Superior temporal gyrus (tissue), 1 donor: Measurements from ENCODE around the gene SERPINE2.
"Not testable (repeated sequence)": the region's sequence is repeated elsewhere in the genome, so short reads cannot be mapped to it uniquely, and the experiment has no call there.

Experiments
- DNase-seq: peaks from one replicate; pipeline ENCODE4 v3.0.0-alpha.2; 2016; ENCODE audit errors: extremely low spot score

The SERPINE2 gene

DNA sequence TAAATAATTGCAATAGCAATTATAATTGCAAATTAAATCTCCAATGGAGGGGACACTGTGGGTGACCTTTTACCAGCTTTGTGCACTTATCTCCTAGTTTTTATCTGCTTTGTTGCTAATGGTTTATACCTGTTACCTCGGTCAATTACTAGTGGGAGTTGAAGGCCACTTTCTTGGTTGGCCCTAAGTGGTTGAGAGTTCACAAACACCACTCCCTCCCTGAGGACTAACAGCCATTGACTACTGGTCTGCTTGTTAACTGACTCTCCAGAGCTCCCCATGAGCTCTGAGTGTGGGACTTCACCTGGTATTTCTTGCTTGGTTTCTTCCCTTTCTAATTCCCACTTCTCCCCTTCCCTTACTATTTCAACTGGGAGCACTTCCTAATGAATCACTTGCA is 27.2 kb downstream of the SERPINE2 start:
- DNase-seq = no peak

DNA sequence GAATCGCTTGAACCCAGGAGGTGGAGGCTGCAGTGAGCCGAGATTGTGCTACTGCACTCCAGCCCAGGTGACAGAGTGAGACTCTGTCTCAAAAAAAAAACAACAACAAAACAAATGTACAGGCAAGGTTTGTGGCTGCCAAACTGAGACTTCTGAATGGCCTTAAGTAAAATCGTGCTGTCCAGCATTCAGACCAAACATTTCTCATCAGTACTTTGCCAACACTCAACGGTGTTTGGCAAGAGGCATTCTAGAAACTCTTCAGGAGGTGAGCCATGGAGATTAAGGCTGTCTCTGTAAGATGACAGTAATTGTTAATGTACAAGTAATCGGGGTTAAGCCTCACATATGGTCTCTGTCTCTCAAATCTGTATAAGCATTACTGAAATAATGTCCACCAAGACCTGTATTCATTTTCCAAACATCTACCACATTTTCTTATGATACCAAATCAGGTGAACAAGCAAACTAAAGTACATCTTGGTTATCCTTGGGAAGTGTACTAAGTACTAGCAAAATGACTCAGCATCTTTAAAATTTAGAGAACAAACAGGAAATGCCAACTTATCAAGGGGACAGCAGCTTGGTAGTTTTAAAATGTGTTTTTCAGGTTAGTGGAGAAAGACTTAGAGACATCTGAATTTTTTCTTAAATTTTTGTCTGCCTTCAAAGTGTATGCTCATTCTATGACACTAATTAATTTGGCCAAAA is 29.3 kb downstream of the SERPINE2 start:
- no peak for DNase-seq

DNA sequence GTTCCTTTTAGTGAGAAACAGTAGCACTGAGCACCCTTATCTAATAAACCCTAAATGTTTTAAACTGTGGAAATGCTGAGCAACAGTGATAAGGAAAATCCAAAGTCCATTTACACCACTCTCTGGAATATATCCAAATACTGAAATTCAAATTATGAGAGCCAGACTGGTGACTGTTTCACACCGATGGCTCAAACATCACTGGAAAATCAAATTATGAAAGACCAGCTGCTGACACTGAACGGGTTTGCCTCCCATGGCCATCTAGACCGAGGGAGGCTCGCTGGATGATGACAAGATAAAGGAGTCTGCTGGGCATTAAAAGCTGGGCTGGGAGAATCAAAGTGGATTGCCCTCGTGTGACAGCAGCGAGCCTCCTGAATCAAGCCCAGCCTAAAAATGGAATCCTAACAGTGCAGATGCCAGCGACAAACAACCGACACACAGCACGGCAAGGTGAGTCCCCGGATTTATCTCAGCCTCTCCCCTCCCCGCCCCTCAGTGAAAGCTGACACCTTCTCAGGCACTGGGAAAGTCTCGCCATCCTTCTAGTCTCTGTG is 30.3 kb downstream of the SERPINE2 start:
- no peak for DNase-seq

DNA sequence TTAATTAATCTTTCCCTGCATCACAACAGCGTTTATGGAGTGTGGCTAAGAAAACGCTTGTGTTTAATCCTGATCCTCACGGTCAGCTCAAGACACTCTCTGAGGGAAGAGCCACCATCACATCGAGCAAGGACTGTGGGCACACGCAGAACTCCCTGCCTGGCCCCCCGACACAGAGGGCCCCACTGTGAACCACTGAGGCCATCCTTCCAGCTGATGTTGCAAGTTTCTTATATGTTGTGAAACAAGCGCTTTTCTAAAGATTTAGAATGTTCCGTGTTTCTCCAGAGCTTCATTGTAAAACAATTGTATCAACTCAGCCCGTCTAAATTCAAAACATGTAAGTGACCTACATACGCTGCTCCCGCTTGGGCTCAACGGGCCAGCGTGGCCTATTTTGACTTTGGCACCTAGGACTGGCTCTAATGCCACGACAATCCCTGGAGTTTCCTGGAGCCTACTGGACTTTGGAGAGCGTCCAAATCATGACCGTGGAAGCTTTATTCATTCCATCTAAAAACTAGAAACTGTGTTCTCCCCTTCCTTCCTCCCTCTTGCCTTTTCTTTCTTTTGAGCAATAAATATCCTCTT is 34.9 kb downstream of the SERPINE2 start:
- no peak for DNase-seq

DNA sequence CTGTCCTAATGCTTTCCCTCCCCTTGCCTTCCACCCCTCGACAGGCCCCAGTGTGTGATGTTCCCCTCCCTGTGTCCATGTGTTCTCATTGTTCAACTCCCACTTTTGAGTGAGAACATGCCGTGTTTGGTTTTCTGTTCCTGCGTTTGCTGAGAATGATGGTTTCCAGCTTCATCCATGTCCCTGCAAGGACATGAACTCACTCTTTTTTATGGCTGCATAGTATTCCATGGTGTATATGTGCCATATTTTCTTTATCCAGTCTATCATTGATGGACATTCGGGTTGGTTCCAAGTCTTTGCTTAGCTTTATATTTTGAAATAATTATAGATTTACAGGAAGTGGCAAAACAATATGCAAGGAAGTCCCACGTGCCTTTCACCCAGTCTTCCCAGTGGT is 38.4 kb downstream of the SERPINE2 start:
- not testable (repeated sequence) for DNase-seq

DNA sequence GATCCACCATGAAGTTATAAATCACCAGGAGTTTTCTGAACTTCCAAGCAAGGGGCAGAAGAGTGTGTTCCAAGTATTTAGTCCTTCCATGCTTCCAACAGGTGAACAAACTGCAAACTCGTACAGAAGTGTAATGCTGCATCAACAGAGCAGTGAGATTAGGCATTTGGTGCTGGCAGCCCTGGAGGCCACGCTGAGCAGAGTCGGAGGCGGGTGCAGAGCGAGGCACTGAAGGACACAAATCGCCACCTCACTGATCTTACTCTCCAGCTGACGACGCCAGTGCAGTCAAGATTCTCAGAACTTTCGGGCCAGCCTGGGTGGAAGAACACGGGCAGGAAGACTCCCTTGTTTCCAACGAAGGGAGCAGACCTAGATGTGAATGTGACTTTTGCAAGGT is 39.2 kb downstream of the SERPINE2 start:
- no peak for DNase-seq

DNA sequence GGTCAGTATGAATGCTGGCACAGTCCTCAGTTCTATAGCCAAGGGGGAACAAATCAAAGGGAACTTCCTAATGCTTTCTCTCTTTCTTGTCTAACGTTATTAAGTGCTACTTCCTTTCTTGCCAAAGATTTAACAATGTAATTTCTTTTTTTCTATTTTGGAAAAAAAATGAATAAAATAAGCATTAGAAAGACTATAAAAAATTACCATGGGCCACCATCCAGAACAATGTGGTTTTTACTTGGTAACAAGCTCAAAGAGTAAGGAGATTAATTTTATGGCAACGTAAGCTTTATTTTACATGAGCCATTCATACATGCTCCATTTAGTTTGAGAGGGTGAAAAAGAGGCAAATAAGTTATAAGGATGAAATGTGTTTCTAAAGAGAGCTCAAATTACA is 40.1 kb downstream of the SERPINE2 start:
- no peak for DNase-seq

DNA sequence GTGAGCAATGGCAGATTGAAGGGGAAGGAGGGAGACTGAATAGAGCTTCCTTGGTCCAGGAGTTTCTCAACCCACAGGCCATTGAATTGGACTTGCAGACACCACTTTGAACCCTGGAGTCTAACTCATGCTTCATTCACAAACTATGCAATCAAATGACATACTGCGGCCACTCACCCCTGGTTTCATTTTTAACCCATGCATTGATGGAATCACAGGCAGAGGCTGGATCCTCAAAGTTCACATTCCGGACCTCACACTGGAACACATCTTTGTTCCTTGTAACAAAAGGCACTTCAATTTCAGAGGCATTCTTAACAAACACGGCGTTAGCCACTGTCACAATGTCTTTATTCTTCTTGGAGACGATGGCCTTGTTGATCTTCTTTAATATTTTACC is 41.1 kb downstream of the SERPINE2 start:
- DNase-seq = no peak

DNA sequence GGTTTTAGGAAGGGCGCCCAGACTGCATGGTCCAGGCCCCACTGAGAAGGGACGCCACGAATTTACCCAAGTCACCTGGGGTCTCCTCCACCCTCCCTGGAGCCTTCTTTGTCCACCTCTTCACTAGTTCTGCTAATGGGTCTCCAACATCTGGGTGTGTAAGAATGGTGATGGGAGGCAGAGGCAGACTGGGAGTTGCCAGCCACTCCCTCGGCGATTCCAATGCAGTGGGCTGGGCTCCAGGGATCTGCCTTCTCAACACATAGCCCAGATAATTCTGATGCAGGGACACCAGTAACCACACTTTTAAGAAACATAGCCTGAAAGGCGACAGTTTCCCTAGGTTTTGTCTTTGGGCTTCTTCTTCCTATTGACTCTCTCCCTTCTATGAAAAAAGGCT is 42.7 kb downstream of the SERPINE2 start:
- no peak for DNase-seq

DNA sequence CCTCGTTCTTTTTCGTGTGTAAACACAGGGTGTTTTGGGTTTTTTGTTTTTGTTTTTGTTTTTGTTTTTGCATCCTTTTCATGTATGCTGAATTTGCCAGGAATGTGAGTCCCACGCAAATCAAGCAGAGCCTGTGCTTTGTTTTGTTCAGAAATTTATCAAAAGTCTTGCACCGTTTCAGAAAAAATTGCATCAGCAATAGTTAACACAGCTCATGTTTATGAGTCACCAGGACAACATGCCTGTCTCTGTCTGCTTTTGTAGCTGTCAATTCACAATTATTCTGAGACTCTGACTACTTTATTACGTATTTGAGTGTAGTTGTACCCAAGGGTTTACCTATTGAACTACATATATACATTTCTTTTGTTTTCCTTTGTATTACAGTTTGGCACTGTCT is 43.5 kb downstream of the SERPINE2 start:
- no peak for DNase-seq

DNA sequence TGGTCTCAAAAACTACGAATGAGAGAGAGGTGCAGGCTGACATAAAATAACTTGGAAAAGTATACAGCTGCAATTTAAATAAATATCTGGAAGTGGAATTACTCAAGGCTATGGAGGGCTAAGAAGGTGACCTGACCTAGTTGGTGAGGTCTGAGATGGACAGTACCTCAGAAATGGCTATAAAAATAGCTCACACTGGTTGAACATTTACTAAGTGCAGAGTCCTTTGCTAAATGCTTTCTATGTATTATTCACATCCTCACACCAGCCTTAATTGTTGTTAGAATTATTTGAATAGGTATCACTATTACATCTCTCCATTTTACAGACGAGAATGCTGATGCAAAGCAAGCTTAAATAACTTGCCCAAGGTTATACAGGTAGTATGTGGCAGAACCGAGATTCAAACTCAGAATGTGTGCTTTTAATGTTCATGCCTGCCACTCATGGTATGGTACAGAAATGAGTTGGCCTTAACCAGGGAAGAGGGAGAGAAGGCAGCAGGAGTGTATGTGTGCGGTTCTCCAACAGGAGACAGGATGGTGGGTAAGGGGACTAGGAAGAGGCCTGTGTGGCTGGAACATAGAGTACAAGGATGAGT is 44.4 kb downstream of the SERPINE2 start:
- DNase-seq = no peak

DNA sequence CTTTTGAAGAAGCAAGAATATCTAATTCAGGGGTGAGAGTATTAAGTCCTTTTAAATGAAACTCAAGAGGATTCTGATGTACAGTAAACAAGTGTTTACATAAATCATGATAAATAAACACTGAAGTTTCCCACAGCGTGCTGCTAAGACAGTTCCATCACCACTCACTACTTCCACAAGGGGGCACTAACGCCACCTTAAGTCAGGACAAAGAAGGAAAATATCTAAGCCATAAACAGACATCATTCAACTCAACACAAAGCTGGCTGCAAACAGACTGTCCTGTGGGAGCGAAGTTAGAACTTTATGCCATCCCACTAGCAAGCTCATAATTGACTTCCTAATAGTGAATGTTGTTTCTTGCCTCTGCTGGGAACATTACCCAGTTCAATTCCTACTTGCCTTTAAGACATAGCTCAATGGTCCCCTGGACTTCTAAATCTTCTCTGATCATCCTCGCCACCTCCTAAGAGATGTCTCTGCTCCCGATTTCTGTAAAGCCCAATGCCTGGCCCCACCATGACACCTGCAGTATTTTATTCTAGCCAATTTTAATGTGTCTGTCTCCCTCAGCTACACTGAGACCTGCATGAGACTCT is 45.4 kb downstream of the SERPINE2 start:
- DNase-seq = peak; percentile 92

DNA sequence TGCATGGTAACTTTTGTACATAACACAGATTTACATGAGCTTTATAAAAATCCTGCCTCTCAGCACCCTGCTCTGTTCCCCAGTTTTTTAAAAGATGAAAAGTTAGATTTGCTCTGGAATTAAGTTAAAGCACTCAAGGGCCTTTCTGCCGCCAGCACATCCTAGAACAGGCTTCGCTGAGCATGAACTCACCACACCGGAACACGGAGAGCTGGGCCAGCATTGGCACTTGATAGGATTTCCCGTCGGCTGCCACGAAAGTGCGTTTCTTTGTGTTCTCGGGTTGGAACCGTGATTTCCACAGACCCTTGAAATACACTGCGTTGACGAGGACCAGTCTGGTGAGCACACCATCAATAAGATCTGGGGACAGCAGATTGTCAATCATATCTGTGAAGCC is 47.5 kb downstream of the SERPINE2 start:
- no peak for DNase-seq

DNA sequence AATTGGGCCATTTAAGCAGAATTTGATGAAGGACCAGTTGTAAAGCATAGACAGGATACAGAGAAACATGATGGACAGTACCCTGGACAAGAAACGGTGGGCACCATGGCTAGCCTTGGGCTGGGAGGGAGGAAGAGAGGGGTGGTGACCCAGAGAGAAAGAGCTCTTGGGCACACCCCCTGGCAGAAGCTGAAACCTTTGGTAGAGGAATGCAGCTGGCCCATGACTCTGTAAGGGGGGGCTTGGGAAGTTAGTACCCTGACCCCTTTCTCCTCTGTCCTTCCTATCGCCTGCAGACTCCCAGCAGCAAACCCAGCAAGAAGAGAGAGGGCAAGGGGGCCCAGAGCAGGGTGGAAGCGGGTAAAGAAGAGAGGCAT is 49.2 kb downstream of the SERPINE2 start:
- no peak for DNase-seq

DNA sequence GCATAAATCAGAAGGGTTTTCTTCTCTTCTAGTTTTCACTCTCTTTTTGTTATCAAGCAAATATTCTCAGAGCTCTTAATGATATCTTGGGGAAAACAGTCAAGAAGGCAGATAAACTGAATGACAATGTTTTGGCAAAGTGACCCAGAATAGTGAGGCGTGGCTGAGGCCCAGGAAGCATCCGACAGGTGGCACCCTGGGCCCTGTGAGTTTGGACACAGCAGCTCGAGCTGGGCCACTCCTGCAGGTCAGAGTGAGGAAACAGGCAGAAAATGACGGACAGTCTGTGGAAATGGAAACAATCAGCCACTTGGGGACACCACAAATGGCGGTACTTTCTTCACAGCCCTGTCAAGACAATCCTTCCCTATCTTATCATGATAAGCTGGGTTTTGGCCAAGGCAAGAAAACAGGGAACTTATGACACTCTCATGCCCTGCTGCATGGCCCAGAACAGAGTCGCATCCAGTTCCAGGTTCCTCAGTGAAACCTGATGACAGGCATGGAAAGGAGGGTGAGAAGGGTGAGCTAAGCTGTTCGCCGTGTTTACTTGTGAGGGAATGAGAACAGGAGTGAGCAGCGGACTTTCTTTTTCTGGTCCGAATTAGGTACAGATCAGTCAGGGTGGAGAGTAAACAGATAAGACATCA is 49.8 kb downstream of the SERPINE2 start:
- DNase-seq = no peak

DNA sequence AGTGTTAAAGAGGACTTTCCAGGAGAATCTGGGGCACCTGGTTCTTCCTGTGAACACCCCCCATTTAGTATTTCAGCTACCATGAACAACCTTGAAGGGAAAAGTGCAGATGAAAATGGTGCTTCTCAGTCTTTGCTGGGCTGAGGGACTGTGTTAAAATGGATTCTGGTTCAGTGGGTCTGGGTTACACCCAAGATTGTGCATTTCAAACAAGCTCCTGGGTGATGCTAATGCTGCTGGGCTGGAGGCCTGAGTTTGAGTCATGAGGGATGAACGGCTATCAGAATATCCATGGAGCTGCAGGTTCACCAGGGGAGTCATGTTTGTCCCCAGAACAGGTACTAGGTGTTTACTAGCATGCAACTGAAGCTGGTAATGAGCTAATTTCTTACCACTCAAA is 57.8 kb downstream of the SERPINE2 start:
- DNase-seq = no peak

DNA sequence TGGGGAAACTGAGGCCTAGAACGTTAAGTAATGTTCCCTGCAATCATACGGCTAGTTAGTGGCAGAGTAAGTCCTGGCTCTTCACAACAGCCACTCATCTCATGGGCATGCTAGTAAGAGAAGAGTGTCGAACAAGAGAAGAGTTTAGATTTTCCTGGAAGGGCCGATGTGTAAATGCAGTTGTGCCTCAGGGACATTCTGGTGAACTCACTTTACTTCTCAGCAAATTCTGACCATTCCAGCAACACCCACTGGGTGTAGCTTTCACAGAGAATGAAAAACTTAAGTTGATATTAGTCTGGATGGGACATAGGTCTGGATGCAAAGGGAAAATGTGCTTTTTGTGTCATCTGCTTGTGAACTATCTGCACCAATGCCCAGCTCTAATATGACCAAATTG is 58.3 kb downstream of the SERPINE2 start:
- no peak for DNase-seq

DNA sequence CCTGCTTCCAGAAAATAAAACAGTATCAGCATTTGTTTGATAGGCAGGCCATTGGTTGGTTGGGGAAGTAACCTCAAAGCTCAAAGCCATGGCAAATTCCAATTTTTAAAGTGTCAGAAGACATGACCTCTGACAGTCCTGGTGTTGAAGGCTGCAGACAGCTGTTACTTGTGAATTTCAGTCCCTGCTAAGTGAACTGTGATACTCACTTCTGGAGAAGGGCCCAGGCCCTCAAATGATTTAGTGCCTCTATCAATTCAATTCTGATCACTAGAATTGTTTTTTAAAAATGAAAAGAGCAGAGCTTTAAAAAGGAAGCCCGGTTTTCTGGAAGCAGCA is 58.7 kb downstream of the SERPINE2 start:
- DNase-seq = no peak

DNA sequence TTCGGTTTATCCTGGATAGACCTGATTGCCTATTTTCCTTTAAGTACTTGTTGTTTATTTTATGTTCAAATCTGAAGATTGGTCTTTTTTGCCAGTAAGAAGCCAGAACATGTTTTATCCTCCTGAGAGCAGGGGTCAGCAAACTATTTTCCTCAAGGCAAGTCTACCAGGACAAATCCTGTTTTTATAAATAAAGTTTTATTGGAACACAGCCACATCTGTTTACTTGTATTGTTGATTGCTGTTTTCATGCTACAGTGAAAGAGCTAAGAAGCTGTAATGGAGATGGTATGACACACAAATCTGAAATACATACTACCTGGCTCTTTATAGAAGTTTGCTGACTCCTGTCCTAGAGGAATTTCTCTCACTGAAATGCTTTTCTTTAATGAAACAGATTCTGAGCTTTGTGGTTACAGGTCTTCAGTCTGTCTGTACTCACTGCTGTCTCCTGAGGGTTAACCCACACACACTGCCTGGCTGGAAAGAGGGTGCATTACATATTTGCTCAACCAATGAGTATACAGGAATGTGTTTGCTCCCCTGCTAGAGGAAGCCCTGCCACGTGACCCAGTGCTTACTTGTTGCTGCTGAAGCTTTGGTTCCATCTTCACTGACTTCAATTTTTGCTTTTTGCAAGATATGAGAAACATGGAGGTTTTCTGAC is 59.2 kb downstream of the SERPINE2 start:
- DNase-seq = no peak

DNA sequence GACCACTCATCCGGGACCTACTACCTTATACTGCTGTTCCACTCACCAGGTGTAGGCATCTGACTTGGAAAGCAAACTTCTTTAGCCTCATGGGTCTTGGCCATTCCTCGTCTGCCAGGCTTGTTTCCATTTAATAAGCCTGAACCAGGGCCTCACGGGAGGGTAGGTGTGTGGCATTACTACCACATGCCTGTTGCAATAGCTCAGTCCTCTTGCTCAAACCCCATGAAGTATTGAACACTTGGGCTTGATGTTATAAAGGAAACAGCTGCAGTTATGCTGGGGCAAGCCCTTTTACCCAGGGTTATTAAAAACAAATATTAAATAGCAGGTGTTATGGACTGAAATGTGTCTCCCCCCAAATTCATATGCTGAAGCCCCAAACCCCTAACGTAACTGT is 60.6 kb downstream of the SERPINE2 start:
- no peak for DNase-seq

DNA sequence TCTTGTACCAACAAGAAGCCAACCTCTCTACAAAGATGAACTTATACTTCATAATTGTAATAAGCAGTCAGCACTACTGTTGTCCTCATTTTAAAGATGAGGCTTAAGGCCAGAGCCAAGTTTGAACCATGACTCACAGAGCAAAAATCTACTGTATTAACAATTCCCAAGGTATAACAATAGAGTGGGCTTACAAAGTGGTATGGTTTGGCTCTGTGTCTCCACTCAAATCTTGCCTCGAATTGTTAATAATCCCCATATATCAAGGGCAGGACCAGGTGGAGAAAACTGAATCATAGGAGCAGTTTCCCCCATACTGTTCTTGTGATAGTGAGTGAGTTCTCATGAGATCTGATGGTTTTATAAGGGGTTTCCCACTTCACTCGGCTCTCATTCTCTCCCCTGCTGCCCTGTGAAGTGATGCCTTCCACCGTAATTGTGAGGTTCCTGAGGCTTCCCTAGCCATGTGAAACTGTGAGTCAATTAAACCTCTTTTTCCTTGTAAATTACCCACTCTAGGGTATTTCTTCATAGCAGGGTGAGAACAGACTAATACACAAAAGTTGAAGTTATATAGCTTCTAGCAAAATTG is 62.4 kb downstream of the SERPINE2 start:
- DNase-seq = no peak
